HCT116 (cell line): ENCODE results near the gene RMRP. TPM values are rescaled to one million over a fixed set of nuclear protein-coding genes. Genes with fewer than 3 reads are reported as not detected.

Experiments used
- ATAC-seq: fragments of 200-7000 bp; cut with Tn5 transposase; 2 replicates; pipeline ENCODE4 v1.9.1; 2020; ENCODE audit warnings: mild to moderate bottlenecking, moderate library complexity
- BruUV-seq: library from RNA; stranded (reverse); fragments of 400-500 nt; replicated peaks from 2 replicates; lab custom pipeline; 2021; lab: Mats Ljungman, UMichigan
- CTCF ChIA-PET: fragments of 300-600 bp; sonication (Branson Sonifier 250); formaldehyde crosslinking; loops from one replicate; lab custom pipeline; 2021; ENCODE audit warnings: antibody characterized with exemption; lab: Charles Lee
- POLR2A ChIA-PET: fragments of 300-600, 350-600 bp; sonication (Branson Sonifier 250); formaldehyde crosslinking; loops from one replicate; lab custom pipeline; 2021; ENCODE audit warnings: antibody characterized with exemption; lab: Charles Lee
- RAD21 ChIA-PET, 2 experiments: fragments of 300-600 bp; sonication (Branson Sonifier 250); formaldehyde crosslinking; loops; one replicate each; lab custom pipeline; 2023; ENCODE audit warnings: low total read pairs in 2 of 2; ENCODE audit not compliant: uncharacterized antibody in 2 of 2, unreplicated experiment in 2 of 2, low non-redundant PET in 1 of 2; lab: Charles Lee
- DNase-seq: peaks from one replicate; pipeline ENCODE4 v3.0.0-alpha.2; 2010; ENCODE audit warnings: low read depth, low spot score
- H2AFZ ChIP-seq: fragments of 200-600 bp; shearing (Covaris generic), sonication (generic); 2 replicates; pipeline ENCODE4 v1.6.1; 2017; ENCODE audit warnings: low read depth, mixed run types, mixed read lengths, antibody characterized with exemption, low read length; ENCODE audit not compliant: poor library complexity, severe bottlenecking
- H3K27ac ChIP-seq: 2 replicates; pipeline ENCODE4 v1.5.1; 2012; ENCODE audit warnings: low read depth, low read length
- H3K27me3 ChIP-seq: fragments of 200-600 bp; sonication (generic); 2 replicates; pipeline ENCODE4 v1.6.1; 2016; ENCODE audit warnings: mixed run types, low read length, mixed read lengths; ENCODE audit not compliant: insufficient read depth
- H3K36me3 ChIP-seq, 2 experiments: fragments of 200-500 bp in 1 of 2; fragments of 200-600 bp in 1 of 2; sonication (Bioruptor generic) in 1 of 2; sonication (generic) in 1 of 2; 2 replicates each; pipeline versions ENCODE4 v1.5.1 to v1.6.1; 2014 to 2016; ENCODE audit warnings: low read length in 2 of 2, inconsistent platforms in 1 of 2, mixed read lengths in 1 of 2, mixed run types in 1 of 2; ENCODE audit not compliant: insufficient read depth in 2 of 2, control insufficient read depth in 1 of 2
- H3K4me1 ChIP-seq, 2 experiments: fragments of 200-600 bp in 1 of 2; sonication (generic) in 1 of 2; 2 replicates each; pipeline versions ENCODE4 v1.5.1 to v1.6.1; 2012 to 2017; ENCODE audit warnings: low read length in 2 of 2, inconsistent platforms in 1 of 2, mild to moderate bottlenecking in 1 of 2, mixed read lengths in 1 of 2, mixed run types in 1 of 2, moderate library complexity in 1 of 2; ENCODE audit not compliant: insufficient read depth in 2 of 2, control insufficient read depth in 1 of 2
- H3K4me2 ChIP-seq: fragments of 200-600 bp; sonication (generic); 2 replicates; pipeline ENCODE4 v1.6.1; 2017; ENCODE audit warnings: mixed run types, low read length, mixed read lengths
- H3K4me3 ChIP-seq, 2 experiments: fragments of 200-600 bp in 1 of 2; sonication (generic) in 1 of 2; replicated peaks in 1 of 2; 2 replicates each; pipeline ENCODE4 v1.5.1; 2011 to 2016; ENCODE audit warnings: low read length in 2 of 2, control low read depth in 1 of 2, low read depth in 1 of 2, mild to moderate bottlenecking in 1 of 2, mixed read lengths in 1 of 2, mixed run types in 1 of 2
- H3K79me2 ChIP-seq: fragments of 200-600 bp; sonication (generic); 2 replicates; pipeline ENCODE4 v1.6.1; 2017; ENCODE audit warnings: mild to moderate bottlenecking, mixed run types, low read length, moderate library complexity, mixed read lengths; ENCODE audit not compliant: insufficient read depth
- H3K9ac ChIP-seq: fragments of 200-600 bp; sonication (generic); 2 replicates; pipeline ENCODE4 v1.6.1; 2016; ENCODE audit warnings: low read length, mixed read lengths
- H3K9me2 ChIP-seq: fragments of 200-600 bp; sonication (generic), shearing (Covaris generic); 2 replicates; pipeline ENCODE4 v1.6.1; 2017; ENCODE audit warnings: mixed run types, mild to moderate bottlenecking, moderate library complexity; ENCODE audit not compliant: insufficient read depth
- H3K9me3 ChIP-seq, 2 experiments: fragments of 200-500 bp in 1 of 2; fragments of 200-600 bp in 1 of 2; sonication (Bioruptor generic) in 1 of 2; sonication (generic) in 1 of 2; 2 replicates each; pipeline ENCODE4 v1.6.1; 2014 to 2017; ENCODE audit warnings: low read length in 2 of 2, mixed read lengths in 2 of 2, inconsistent platforms in 1 of 2, low read depth in 1 of 2, mild to moderate bottlenecking in 1 of 2, mixed run types in 1 of 2, moderate library complexity in 1 of 2; ENCODE audit not compliant: control insufficient read depth in 1 of 2, insufficient read depth in 1 of 2
- H4K20me1 ChIP-seq: fragments of 200-600 bp; sonication (generic), shearing (Covaris generic); 2 replicates; pipeline ENCODE4 v1.6.1; 2017; ENCODE audit warnings: mixed run types, mild to moderate bottlenecking, moderate library complexity; ENCODE audit not compliant: insufficient read depth
- EGR1 ChIP-seq: IDR thresholded peaks from 2 replicates; pipeline ENCODE4 v1.6.1; 2012; ENCODE audit warnings: low read depth
- ELF1 ChIP-seq: IDR thresholded peaks from 2 replicates; pipeline ENCODE4 v1.6.1; 2012; ENCODE audit warnings: low read depth, borderline replicate concordance
- EZH2 ChIP-seq: fragments of 200-600 bp; sonication (generic); IDR thresholded peaks from 2 replicates; pipeline ENCODE4 v1.6.1; 2017; ENCODE audit warnings: antibody characterized with exemption, mixed run types
- EZH2phosphoT487 ChIP-seq: fragments of 200-600 bp; IDR thresholded peaks from 2 replicates; pipeline ENCODE4 v1.6.1; 2018; ENCODE audit warnings: antibody characterized with exemption, borderline replicate concordance
- MAX ChIP-seq: IDR thresholded peaks from 2 replicates; pipeline ENCODE4 v1.6.1; 2012
- SRF ChIP-seq: IDR thresholded peaks from 2 replicates; pipeline ENCODE4 v1.6.1; 2012; ENCODE audit warnings: low read depth
- TCF7L2 ChIP-seq: IDR thresholded peaks from 2 replicates; pipeline ENCODE4 v1.7.0; 2011; ENCODE audit warnings: borderline replicate concordance, inconsistent platforms; ENCODE audit not compliant: insufficient read depth, insufficient read length; ENCODE audit errors: extremely low read depth
- ZFX ChIP-seq: fragments of 450-650 bp; IDR thresholded peaks from 2 replicates; pipeline ENCODE4 v1.6.1; 2017
- intact Hi-C: fragments of 100-400 bp; cut with micrococcal nuclease; formaldehyde crosslinking; loops from 2 replicates; pipeline ENCODE4 v1.10.0; 2022
- total RNA-seq: library from RNA; stranded (reverse); gene quantifications from one replicate; pipeline ENCODE4 v1.2.1, GENCODE V29; 2021; ENCODE audit not compliant: unreplicated experiment
- TF ChIP-seq, protein P1 (sequence below): IDR thresholded peaks from 2 replicates; pipeline ENCODE4 v1.6.1; 2012; ENCODE audit warnings: low read depth

Gene RMRP
- total RNA-seq, 1 experiment from 2014 or later = 30,969 TPM

GRCh38 chr9:35700942-35701341 lies 43.1 kb upstream of the RMRP start:
- DNase-seq = no peak
- intact Hi-C loops = no loop called here

More at GRCh38 chr9:35700942-35701341, 43.1 kb upstream of the RMRP start:
- no peak overlapping the region for H3K4me3 ChIP-seq
- H3K9me3 ChIP-seq = no peaks in the 10 kb centered on the region
- H3K36me3 ChIP-seq = peaks cover 56 to 83% of the 10 kb centered on the region in 2 experiments
- no peak for TF ChIP-seq TCF7L2
- no peak for TF ChIP-seq EGR1
- TF ChIP-seq EZH2 = no peak
- no peak for TF ChIP-seq EZH2phosphoT487
- TF ChIP-seq ZFX = no peak
- no peak for TF ChIP-seq MAX
- TF ChIP-seq ELF1 = no peak
- TF ChIP-seq, protein P1, sequence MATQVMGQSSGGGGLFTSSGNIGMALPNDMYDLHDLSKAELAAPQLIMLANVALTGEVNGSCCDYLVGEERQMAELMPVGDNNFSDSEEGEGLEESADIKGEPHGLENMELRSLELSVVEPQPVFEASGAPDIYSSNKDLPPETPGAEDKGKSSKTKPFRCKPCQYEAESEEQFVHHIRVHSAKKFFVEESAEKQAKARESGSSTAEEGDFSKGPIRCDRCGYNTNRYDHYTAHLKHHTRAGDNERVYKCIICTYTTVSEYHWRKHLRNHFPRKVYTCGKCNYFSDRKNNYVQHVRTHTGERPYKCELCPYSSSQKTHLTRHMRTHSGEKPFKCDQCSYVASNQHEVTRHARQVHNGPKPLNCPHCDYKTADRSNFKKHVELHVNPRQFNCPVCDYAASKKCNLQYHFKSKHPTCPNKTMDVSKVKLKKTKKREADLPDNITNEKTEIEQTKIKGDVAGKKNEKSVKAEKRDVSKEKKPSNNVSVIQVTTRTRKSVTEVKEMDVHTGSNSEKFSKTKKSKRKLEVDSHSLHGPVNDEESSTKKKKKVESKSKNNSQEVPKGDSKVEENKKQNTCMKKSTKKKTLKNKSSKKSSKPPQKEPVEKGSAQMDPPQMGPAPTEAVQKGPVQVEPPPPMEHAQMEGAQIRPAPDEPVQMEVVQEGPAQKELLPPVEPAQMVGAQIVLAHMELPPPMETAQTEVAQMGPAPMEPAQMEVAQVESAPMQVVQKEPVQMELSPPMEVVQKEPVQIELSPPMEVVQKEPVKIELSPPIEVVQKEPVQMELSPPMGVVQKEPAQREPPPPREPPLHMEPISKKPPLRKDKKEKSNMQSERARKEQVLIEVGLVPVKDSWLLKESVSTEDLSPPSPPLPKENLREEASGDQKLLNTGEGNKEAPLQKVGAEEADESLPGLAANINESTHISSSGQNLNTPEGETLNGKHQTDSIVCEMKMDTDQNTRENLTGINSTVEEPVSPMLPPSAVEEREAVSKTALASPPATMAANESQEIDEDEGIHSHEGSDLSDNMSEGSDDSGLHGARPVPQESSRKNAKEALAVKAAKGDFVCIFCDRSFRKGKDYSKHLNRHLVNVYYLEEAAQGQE = no peak
- TF ChIP-seq SRF = no peak
- TF ChIP-seq, all 23 proteins: peak for 0
- Histone ChIP-seq H3K4me1 (peaks cover 0 to 4% of the 10 kb centered on the region in 2 experiments; a peak in 1 of 4 replicates), H3K4me2 (no peak overlapping the region), H3K27ac (no peak overlapping the region), H3K9ac (no peak overlapping the region), H3K27me3 (no peaks in the 10 kb centered on the region), H2AFZ (no peak overlapping the region), H4K20me1 (no peaks in the 10 kb centered on the region), H3K9me2 (no peaks in the 10 kb centered on the region), H3K79me2 (no peaks in the 10 kb centered on the region)
- CTCF ChIA-PET = interaction anchor here (2.3 kb wide), 1 partner anchor 10 kb away, joined by 8 read pairs; no protein-coding TSS in a partner anchor
- POLR2A ChIA-PET = no interaction called here
- BruUV-seq = no TSS peak
- ATAC-seq = no peak
- RAD21 ChIA-PET = no interaction called here
